IPS DF 4.7 (cell line): ENCODE results near the gene KEL.

Source experiments
- DNase-seq: peaks from one replicate; pipeline ENCODE4 v3.0.0-alpha.2; 2013; ENCODE audit warnings: low spot score; ENCODE audit errors: extremely low read depth

Gene KEL

GRCh38 chr7:142898377-142899170 lies 63.6 kb downstream of the KEL start:
- no peak for DNase-seq

- no peak for DNase-seq
These were observed 64.5 kb downstream of the KEL start for GRCh38 chr7:142897691-142898090.

GRCh38 chr7:142896741-142897379 lies 65.3 kb downstream of the KEL start:
- no peak for DNase-seq

GRCh38 chr7:142896151-142896550 lies 66.0 kb downstream of the KEL start:
- DNase-seq = no peak

GRCh38 chr7:142894985-142895593 lies 67.1 kb downstream of the KEL start:
- no peak for DNase-seq

GRCh38 chr7:142894112-142894984 lies 67.8 kb downstream of the KEL start:
- DNase-seq = no peak

- DNase-seq = no peak
These were observed 69.2 kb downstream of the KEL start for GRCh38 chr7:142892951-142893350.

- no peak for DNase-seq
These were observed 70.6 kb downstream of the KEL start for GRCh38 chr7:142891490-142892082.
